ENCODE results near the gene SORBS2. TPM values are rescaled to one million over a fixed set of nuclear protein-coding genes. Genes with fewer than 3 reads are reported as not detected.
"Not testable (repeated sequence)": the region's sequence is repeated elsewhere in the genome, so short reads cannot be mapped to it uniquely, and the experiment has no call there.

Gene SORBS2
- polyA plus RNA-seq, 12 donors, result 18.0 to 42.8 (median 34.8) TPM; not detected in 1

GRCh38 chr4:185564349-185564748 lies 247.6 kb downstream of the SORBS2 start:
- no peak for DNase-seq

DNA sequence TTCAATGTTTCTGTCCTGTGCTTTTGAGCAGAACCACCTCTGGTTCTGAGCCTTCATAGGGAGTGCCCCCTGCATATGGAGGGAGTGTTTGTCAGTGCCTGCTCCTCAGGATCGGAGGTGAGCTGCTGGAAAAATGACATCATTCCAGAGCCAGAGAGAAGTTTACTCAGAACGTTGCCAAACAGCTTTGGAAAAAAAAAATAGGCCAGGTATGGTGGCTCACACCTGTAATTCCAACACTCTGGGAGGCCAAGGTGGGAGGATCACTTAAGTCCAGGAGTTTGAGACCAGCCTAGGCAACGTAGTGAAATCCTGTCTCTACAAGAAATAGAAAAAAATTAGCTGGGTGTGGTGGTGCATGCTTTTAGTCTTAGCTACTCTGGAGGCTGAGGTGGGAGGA lies 249.5 kb downstream of the SORBS2 start:
- no peak for DNase-seq

GRCh38 chr4:185560316-185560715 lies 251.7 kb downstream of the SORBS2 start:
- no peak for DNase-seq

DNA sequence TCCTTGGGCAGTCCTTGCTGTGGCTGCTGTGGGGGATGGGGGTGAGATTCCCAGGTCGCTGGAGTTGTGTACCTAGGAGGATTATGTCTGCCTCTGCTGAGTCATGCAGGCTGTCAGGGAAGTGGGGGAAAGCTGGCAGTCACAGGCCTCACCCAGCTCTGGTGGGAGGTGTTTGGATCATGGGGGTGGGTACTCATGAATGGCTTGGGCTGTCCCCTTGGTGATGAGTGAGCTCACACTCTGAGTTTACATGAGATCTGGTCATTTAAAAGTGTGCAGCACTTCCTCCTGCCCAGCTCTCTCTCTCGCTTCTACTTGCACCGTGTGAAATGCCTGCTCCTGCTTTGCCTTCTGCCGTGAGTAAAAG lies 252.1 kb downstream of the SORBS2 start:
- no peak for DNase-seq

DNA sequence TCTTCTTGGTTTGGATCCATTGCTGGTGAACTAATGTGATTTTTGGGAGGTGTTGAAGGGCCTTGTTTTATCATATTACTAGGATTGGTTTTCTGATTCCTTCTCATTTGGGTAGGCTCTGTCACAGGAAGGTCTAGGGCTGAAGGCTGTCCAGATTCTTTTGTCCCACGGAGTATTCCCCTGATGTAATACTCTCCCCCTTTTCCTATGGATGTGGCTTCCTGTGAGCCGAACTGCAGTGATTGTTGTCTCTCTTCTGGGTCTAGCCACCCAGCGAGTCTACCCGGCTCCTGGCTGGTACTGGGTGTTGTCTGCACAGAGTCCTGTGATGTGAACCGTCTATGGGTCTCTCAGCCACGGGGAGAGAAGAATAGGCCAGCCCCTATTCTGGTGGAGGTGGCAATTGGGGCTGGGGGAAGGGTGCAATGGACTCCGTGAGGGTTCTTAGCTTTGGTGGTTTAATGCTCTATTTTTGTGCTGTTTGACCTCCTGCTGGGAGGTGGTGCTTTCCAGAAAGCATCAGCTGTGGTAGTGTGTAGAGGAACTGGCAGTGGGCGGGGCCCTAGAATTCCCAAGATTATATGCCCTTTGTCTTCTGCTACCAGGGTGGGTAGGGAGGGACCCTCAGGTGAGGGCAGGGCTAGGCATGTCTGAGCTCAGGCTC lies 252.6 kb downstream of the SORBS2 start:
- DNase-seq, result not testable (repeated sequence)

DNA sequence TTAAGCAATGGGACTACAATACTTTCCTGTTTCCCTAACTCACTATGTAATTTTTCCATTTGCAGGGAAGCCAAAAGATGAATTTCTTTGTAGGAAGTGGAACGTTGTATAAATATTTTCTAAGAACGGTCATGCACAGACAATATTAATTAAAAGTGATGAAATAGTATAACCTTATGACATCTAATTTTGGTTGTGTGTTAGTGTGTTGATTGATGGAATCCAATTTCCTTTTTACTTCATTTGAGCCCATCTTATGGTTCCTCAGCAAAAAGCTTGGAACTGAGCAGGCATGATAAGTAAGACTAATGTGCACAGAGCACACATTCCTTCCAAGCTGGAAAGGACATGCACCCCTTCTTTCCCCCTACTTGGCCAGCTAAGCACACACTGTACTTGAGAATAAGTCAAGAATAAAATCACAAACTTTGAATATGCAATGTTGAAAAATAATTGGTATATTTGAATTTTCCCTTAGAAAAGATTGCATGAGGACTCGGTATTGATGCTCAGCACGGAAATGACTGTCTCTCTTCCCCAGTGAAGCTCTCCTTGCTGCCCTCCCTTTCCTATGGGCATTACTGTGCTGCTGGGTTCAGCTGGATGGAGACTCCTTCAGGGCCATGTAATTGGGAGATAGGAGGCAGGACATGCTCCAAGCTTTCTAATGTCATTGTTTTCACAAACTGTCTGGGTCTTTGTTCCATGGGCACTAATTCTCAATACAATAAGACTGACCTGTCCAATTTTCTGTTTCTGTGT lies 257.4 kb downstream of the SORBS2 start:
- DNase-seq, result no peak

DNA sequence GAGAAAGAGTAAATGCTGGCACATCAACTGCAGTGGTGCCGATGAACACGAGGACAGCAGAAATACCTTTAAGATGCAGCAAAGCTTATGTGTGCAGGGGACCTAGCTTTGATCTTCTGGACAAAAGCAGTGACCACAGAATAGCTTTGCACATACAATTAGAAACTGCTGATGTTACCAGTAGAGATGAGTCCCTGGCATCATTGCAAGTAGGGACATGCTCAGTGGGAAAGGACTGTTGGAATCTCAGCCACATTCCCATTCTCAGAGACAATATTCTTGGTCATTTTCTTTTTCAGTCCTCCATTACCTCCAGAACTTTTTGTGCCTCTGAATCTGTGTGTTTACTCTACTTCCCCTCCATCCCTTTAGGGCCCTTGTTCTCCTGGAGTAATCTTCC lies 259.7 kb downstream of the SORBS2 start:
- DNase-seq, result no peak

DNA sequence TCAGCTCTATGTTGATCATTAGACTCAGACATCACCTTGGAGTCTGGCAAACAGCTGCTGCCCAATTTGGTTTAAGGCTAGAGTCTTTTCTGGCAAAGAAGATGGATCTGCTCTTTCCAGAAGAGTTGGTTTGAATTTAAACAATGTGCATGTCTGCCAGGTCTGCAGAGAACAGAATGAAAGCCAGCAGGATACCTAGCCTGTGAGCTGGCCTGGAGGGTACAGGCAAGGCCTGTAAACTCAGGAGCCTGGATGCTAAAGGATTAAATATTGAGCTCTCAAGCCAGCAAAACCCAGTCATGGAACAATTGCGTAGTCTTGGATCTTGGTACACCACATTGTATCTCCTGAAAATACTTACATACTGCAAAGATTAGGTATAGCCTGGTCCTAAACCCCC lies 261.1 kb downstream of the SORBS2 start:
- no peak for DNase-seq

GRCh38 chr4:185549095-185549639 lies 262.8 kb downstream of the SORBS2 start:
- DNase-seq, result no peak

DNA sequence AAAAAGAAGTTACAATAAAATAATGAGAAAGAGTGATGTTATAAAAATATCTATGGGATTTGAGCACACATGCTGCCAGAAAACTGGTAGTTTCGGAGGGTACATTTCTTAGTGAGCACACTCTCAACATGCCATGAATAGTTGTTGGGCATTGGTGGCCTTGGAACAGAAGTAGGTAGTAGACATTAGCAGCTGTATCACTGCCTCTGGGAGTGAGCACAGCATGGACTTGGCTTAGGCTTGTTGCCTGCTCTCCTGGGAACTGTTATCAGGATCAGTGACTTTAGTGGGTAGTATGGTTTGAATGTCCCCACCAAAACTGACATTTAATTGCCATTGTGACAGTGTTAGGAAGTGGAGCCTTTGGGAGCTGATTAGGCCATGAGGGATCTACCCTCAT lies 263.4 kb downstream of the SORBS2 start:
- no peak for DNase-seq

GRCh38 chr4:185546335-185546734 lies 265.7 kb downstream of the SORBS2 start:
- no peak for DNase-seq

GRCh38 chr4:185542626-185543315 lies 269.2 kb downstream of the SORBS2 start:
- DNase-seq, result peak; percentile 69

- peak; percentile 47 for DNase-seq
These were observed 270.7 kb downstream of the SORBS2 start for GRCh38 chr4:185541251-185541727.

DNA sequence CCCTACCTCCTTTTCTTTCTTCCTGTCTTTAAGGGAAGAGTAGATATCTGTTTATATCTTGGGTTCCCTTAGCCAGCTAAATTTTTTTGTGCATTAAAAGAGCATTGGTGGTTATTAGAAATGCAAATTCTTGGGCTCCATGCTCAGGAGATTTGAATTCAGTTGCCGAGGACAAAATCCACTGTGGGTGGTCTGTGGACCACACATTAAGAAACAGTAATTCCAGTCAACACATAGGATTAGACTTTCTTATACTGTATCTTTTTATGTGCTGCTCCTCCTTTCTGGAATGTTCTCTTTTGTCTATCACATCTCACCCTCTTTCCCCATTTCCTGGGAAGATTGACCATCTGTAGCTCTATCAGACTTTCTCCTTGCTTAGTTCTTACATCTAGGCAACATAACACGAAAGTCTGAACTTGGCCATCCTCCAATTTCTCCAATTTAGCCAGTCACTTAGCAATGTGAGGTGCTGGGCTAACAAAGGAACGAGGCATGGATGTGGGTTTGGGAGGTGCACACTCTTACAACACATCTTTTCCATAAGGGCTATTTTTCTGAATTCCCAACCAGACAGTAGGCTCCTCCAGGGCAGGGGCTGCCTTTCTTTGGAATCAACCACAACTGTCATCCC lies 271.4 kb downstream of the SORBS2 start:
- no peak for DNase-seq

- no peak for DNase-seq
These were observed 272.0 kb downstream of the SORBS2 start for GRCh38 chr4:185540040-185540439.

DNA sequence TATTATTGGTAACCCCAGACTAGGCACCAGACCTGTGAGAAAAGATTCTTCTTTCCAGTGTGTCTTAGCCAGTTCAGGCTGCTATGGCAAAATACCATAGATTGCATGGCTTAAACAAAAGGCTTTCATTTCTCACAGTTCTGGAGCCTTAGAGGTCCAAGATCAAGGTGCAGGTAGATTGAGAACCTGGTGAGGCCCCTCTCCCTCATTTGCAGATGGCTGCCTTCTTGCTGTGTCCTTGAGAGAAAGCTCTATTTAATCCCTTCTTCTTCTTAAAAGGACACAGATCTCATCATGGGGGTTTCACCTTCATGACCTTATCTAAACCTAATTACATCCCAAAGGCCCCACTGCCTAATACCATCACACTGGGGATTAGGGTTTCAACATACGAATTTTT lies 273.2 kb downstream of the SORBS2 start:
- no peak for DNase-seq

- DNase-seq, result no peak
These were observed 275.6 kb downstream of the SORBS2 start for GRCh38 chr4:185536411-185536709.

GRCh38 chr4:185535612-185536410 lies 276.2 kb downstream of the SORBS2 start:
- no peak for DNase-seq
